ENCODE data around the gene CDH4. TPM values are rescaled to one million over a fixed set of nuclear protein-coding genes. Genes with fewer than 3 reads are reported as not detected.
A peak's percentile ranks its signal among the peaks of the same experiment; 100 is the strongest.

Gene CDH4
- total and polyA plus RNA-seq, 2 of the 8 experiments (the other 6 are each of a cell fraction or from before 2014, with no cell fraction given): 4.3 to 7.9 TPM

GRCh38 chr20:61561111-61561830, 309.2 kb downstream of the CDH4 start:
- H4K8ac ChIP-seq (ENCODE audit: extremely low read depth, insufficient read depth, low read length): peak overlapping the region; percentile 17; the same call in 1 of the 2 replicates
- FAIRE-seq: no peak
- no peaks in the 10 kb centered on the region for H3K79me2 ChIP-seq (ENCODE audit: control insufficient read depth in 1 of 2, insufficient read depth in 2 of 2, low read length in 2 of 2)
- CTCF ChIA-PET (ENCODE audit: partially characterized antibody): interaction anchor here (0.7 to 2.0 kb wide), 13 partner anchors 9 to 155 kb away, joined by 3 to 7 read pairs (median 4); no protein-coding TSS in a partner anchor
- no peak overlapping the region for H3K14ac ChIP-seq (ENCODE audit: insufficient read length)
- no peak overlapping the region for H2BK15ac ChIP-seq (ENCODE audit: low read length)
- H3K56ac ChIP-seq (replicated peaks; ENCODE audit: insufficient read length, low read depth, low read length): no peak overlapping the region
- H3K4ac ChIP-seq (replicated peaks; ENCODE audit: insufficient read length, low read depth, low read length): peak overlapping the region; percentile 9
- no peak overlapping the region for H3K9ac ChIP-seq (replicated peaks in 1 of 4; ENCODE audit: extremely low read depth in 1 of 4, low read depth in 3 of 4, low read length in 3 of 4)
- no peaks in the 10 kb centered on the region for H3K79me1 ChIP-seq (ENCODE audit: low read depth, low read length)
- no peak overlapping the region for H3K23ac ChIP-seq (ENCODE audit: insufficient read length)
- peak overlapping the region; percentile 57; the same call in 1 of the 2 replicates for H2BK20ac ChIP-seq (ENCODE audit: low read length)
- H3K18ac ChIP-seq (ENCODE audit: extremely low read depth, low read length): no peak overlapping the region; the same call in 1 of the 2 replicates
- H2BK5ac ChIP-seq (ENCODE audit: low read depth, low read length): 0 out of 2 replicates have a peak overlapping the region, but pooled peaks have one; percentile 16
- H2BK12ac ChIP-seq (ENCODE audit: low read depth, low read length): no peak overlapping the region
- WGBS, 2 experiments (ENCODE audit: extremely low coverage in 1 of 2, insufficient coverage in 1 of 2, insufficient read length in 1 of 2, insufficient replicate concordance in 2 of 2, low coverage in 1 of 2, low lambda C conversion rate in 2 of 2, missing lambda C conversion rate in 1 of 2): 96% methylated on average over 10 of the region's 10 CpGs; no CpG with 5 or more reads in 1 of the 2 experiments
- peak overlapping the region; percentile 26 for H2BK120ac ChIP-seq (replicated peaks; ENCODE audit: low read depth, low read length)
- H3K27me3 ChIP-seq (replicated peaks in 1 of 4; ENCODE audit: control insufficient read depth in 3 of 4, extremely low read depth in 1 of 4, insufficient read depth in 3 of 4, low read length in 3 of 4): peaks cover 0 to 2% (median 0%) of the 10 kb centered on the region in 4 experiments; a peak in 4 of 7 replicates
- no peak overlapping the region for H3K4me3 ChIP-seq (ENCODE audit: extremely low read depth in 1 of 4, insufficient read depth in 2 of 4, low read depth in 3 of 4, low read length in 4 of 4)
- H4K5ac ChIP-seq (ENCODE audit: insufficient read length, low read depth, low read length): no peak overlapping the region
- H4K20me1 ChIP-seq (replicated peaks in 1 of 2; ENCODE audit: control insufficient read depth in 1 of 2, insufficient read depth in 2 of 2, low read length in 2 of 2): no peaks in the 10 kb centered on the region
- peaks cover 0 to 11% (median 3%) of the 10 kb centered on the region in 4 experiments; a peak in 4 of 7 replicates for H3K4me1 ChIP-seq (replicated peaks in 1 of 4; ENCODE audit: control insufficient read depth in 3 of 4, insufficient read depth in 4 of 4, low read length in 3 of 4)
- DNase-seq (ENCODE audit: low read depth in 1 of 2, low spot score in 2 of 2): no peak
- POLR2A ChIA-PET (ENCODE audit: partially characterized antibody): no interaction called here
- no peak overlapping the region for H3K4me2 ChIP-seq (ENCODE audit: insufficient read depth in 1 of 2, low read depth in 2 of 2, low read length in 2 of 2)
- H4K91ac ChIP-seq (replicated peaks; ENCODE audit: insufficient read length, low read length): peak overlapping the region; percentile 17
- no peaks in the 10 kb centered on the region; the same call in 1 of the 2 replicates for H3K23me2 ChIP-seq (ENCODE audit: low read depth, low read length)
- H2AFZ ChIP-seq (ENCODE audit: low read length): no peak overlapping the region
- H2AK5ac ChIP-seq (ENCODE audit: low read depth, low read length): no peak overlapping the region
- H3K9me3 ChIP-seq (ENCODE audit: insufficient read depth in 2 of 2, low read depth in 1 of 2, low read length in 1 of 2): no peaks in the 10 kb centered on the region
- no peak overlapping the region for H3K27ac ChIP-seq (ENCODE audit: low read depth, low read length)
- no peaks in the 10 kb centered on the region for H3K36me3 ChIP-seq (ENCODE audit: control insufficient read depth in 2 of 4, insufficient read depth in 4 of 4, low read length in 3 of 4)
- TF ChIP-seq BRCA1 (IDR thresholded peaks at IDR 0.05; ENCODE audit: low read depth, low read length) (no peak), EP300 (IDR thresholded peaks at IDR 0.05; ENCODE audit: borderline replicate concordance in 1 of 2, low read depth in 2 of 2, low read length in 2 of 2) (no peak), MAFK (IDR thresholded peaks at IDR 0.05; ENCODE audit: low read depth, low read length) (no peak), CHD1 (IDR thresholded peaks at IDR 0.05; ENCODE audit: low read depth, low read length) (no peak), GABPA (IDR thresholded peaks at IDR 0.05; ENCODE audit: borderline replicate concordance, insufficient read depth, low read length) (no peak), CTCF (IDR thresholded peaks at IDR 0.05; ENCODE audit: control extremely low read depth in 1 of 3, insufficient read depth in 1 of 3, low read depth in 1 of 3, low read length in 3 of 3) (no peak), CBX5 (IDR thresholded peaks at IDR 0.05; ENCODE audit: low read depth, low read length) (no peak), POU5F1 (IDR thresholded peaks at IDR 0.05; ENCODE audit: low read depth, low read length) (no peak), RAD21 (IDR thresholded peaks at IDR 0.05 in 1 of 2, conservative IDR thresholded peaks at IDR 0.05 in 1 of 2; ENCODE audit: low read depth in 2 of 2, low read length in 2 of 2) (no peak)

Measured in H1 (cell line).